ENCODE results near the gene ATXN1.

DNA sequence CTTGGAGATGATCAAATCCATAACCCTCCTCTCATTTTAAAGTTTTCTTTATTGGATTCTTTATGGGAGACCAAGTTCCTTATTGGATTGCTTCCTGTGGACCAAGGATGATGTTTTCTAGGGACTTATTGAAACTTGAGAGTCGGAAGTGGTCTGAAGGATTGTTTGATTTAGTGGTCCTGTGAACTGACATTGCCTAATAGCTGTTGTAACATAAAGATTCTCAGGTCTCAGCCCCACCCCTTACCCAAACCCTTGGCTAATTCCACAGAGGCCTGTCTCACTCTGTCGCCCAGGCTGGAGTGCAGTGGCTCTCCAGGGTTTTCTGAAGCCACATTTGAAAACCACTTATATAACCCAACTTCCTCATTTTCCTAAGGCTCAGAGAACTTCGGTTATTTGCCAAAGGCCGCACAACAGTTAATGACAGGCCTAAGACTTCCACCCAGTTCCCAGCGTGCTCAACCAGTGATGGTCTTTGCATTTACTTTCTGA is 77.0 kb downstream of the ATXN1 start:
- TF ChIP-seq KAT7 (CRISPR knock-in tag; IDR thresholded peaks at IDR 0.05; ENCODE audit: borderline replicate concordance) = no peak
- TF ChIP-seq, protein P1, sequence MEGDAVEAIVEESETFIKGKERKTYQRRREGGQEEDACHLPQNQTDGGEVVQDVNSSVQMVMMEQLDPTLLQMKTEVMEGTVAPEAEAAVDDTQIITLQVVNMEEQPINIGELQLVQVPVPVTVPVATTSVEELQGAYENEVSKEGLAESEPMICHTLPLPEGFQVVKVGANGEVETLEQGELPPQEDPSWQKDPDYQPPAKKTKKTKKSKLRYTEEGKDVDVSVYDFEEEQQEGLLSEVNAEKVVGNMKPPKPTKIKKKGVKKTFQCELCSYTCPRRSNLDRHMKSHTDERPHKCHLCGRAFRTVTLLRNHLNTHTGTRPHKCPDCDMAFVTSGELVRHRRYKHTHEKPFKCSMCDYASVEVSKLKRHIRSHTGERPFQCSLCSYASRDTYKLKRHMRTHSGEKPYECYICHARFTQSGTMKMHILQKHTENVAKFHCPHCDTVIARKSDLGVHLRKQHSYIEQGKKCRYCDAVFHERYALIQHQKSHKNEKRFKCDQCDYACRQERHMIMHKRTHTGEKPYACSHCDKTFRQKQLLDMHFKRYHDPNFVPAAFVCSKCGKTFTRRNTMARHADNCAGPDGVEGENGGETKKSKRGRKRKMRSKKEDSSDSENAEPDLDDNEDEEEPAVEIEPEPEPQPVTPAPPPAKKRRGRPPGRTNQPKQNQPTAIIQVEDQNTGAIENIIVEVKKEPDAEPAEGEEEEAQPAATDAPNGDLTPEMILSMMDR (IDR thresholded peaks at IDR 0.05) = no peak
- TF ChIP-seq, protein P2, sequence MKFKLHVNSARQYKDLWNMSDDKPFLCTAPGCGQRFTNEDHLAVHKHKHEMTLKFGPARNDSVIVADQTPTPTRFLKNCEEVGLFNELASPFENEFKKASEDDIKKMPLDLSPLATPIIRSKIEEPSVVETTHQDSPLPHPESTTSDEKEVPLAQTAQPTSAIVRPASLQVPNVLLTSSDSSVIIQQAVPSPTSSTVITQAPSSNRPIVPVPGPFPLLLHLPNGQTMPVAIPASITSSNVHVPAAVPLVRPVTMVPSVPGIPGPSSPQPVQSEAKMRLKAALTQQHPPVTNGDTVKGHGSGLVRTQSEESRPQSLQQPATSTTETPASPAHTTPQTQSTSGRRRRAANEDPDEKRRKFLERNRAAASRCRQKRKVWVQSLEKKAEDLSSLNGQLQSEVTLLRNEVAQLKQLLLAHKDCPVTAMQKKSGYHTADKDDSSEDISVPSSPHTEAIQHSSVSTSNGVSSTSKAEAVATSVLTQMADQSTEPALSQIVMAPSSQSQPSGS (CRISPR knock-in tag; IDR thresholded peaks at IDR 0.05; ENCODE audit: borderline replicate concordance, low read depth) = no peak
- TF ChIP-seq CREB1 (CRISPR knock-in tag; IDR thresholded peaks at IDR 0.05) = no peak
- TF ChIP-seq CBFB (CRISPR knock-in tag; IDR thresholded peaks at IDR 0.05; ENCODE audit: low read depth) = no peak
- no peak for TF ChIP-seq OVOL2 (CRISPR knock-in tag; IDR thresholded peaks at IDR 0.05; ENCODE audit: borderline replicate concordance)

All from WTC11 (cell line).